Transverse colon (tissue), 4 donors: ENCODE data around the gene RNF114. TPM values are rescaled to one million over a fixed set of nuclear protein-coding genes. Genes with fewer than 3 reads are reported as not detected.

Source experiments
- DNase-seq: peaks from one replicate; pipeline ENCODE4 v3.0.0-alpha.2; 2019
- H3K27ac ChIP-seq, 4 donors: fragments of 200-600 bp; sonication (generic); 2 replicates each; pipeline ENCODE4 v1.5.1; 2016 to 2018; ENCODE audit warnings: inconsistent platforms in 4 of 4
- H3K27me3 ChIP-seq: fragments of 200-600 bp; sonication (generic); 2 replicates; pipeline ENCODE4 v1.5.1; 2017; ENCODE audit warnings: inconsistent platforms
- H3K36me3 ChIP-seq, 4 donors: fragments of 200-600 bp; sonication (generic); 2 replicates each; pipeline ENCODE4 v1.5.1; 2017 to 2019; ENCODE audit warnings: inconsistent platforms in 4 of 4
- H3K4me1 ChIP-seq, 4 donors: fragments of 200-600 bp; sonication (generic); 2 replicates each; pipeline ENCODE4 v1.5.1; 2017 to 2020; ENCODE audit warnings: inconsistent platforms in 4 of 4
- H3K4me3 ChIP-seq, 4 donors: fragments of 200-600 bp; sonication (generic); 1 replicate in 1 of 4; 2 replicates in 3 of 4; pipeline versions ENCODE4 v1.5.1 to v1.6.1; 2017 to 2019; ENCODE audit warnings: inconsistent platforms in 4 of 4
- H3K9me3 ChIP-seq, 2 donors: fragments of 200-600 bp; sonication (generic); 2 replicates each; pipeline ENCODE4 v1.5.1; 2017 to 2019; ENCODE audit warnings: inconsistent platforms in 2 of 2
- CTCF ChIP-seq, 5 experiments: fragments of 200-600 bp in 3 of 5; fragments of 450-650 bp in 2 of 5; sonication (generic) in 3 of 5; IDR thresholded peaks; 1 replicate in 2 of 5; 2 replicates in 3 of 5; pipeline ENCODE4 v1.5.1; 2016 to 2017; ENCODE audit warnings: antibody characterized with exemption in 5 of 5, inconsistent platforms in 3 of 5, mild to moderate bottlenecking in 2 of 5, moderate library complexity in 1 of 5
- EP300 ChIP-seq: sonication (generic); formaldehyde crosslinking; IDR thresholded peaks from one replicate; pipeline ENCODE4 v1.6.1; 2017; ENCODE audit warnings: antibody characterized with exemption, low read depth
- POLR2A ChIP-seq: fragments of 450-650 bp; IDR thresholded peaks from one replicate; pipeline ENCODE4 v1.6.1; 2016; ENCODE audit warnings: antibody characterized with exemption, mild to moderate bottlenecking, moderate library complexity
- POLR2AphosphoS5 ChIP-seq, 3 donors: sonication (generic); formaldehyde crosslinking; IDR thresholded peaks; one replicate each; pipeline ENCODE4 v1.6.1; 2016; ENCODE audit warnings: antibody characterized with exemption in 3 of 3
- WGBS, 2 donors: methylation state at CpG; one replicate each; pipeline ENCODE4 v1.1.5; 2018; ENCODE audit warnings: low coverage in 1 of 2; 5-methylcytosine and 5-hydroxymethylcytosine counted together
- in situ Hi-C, 4 donors: fragments of 200-750 bp; cut with MboI; loops; one replicate each; pipeline versions ENCODE4 v1.15.0 to v1.15.1; 2017; ENCODE audit warnings: low sequenced_read_pairs in 3 of 4, low pct_ligation_motif_present in 1 of 4, low pct_unique_long_range_greater_than_20kb in 1 of 4
- intact Hi-C: fragments of 100-400 bp; cut with DNase I; formaldehyde crosslinking; loops from one replicate; pipeline ENCODE4 v1.15.1; 2023; ENCODE audit warnings: low total_unique reads
- total RNA-seq, 4 donors: library from RNA; depleted of rRNA; stranded (reverse); fragments of >200 nt; gene quantifications; one replicate each; pipeline ENCODE4 v1.1.0, GENCODE V29; 2016

The RNF114 gene
- total RNA-seq, 4 donors from 2014 or later: 108 to 271 (median 217) TPM

GRCh38 chr20:49889001-49889934 is 46.9 kb upstream of the RNF114 start:
- Histone ChIP-seq H3K4me3 (no peak overlapping the region), H3K27me3 (no peaks in the 10 kb centered on the region), H3K27ac (peak overlapping the region in 1 of 4 donors; percentile 14), H3K4me1 (peaks cover 0 to 40% (median 16%) of the 10 kb centered on the region in 4 donors), H3K9me3 (no peaks in the 10 kb centered on the region), H3K36me3 (peaks cover 0 to 8% (median 1%) of the 10 kb centered on the region in 4 donors)
- in situ Hi-C loops (no loop called here), intact Hi-C loops (loop anchor here (1.0 kb wide), 1 partner anchor 279 kb away; no protein-coding TSS in a partner anchor)
- no peak for TF ChIP-seq EP300
- TF ChIP-seq CTCF (IDR thresholded peaks at IDR 0.05): no peak
- TF ChIP-seq POLR2AphosphoS5 (IDR thresholded peaks at IDR 0.05): no peak
- TF ChIP-seq POLR2A: no peak
- 63 to 79% methylated on average over 5 to 9 of the region's 9 CpGs for WGBS, 2 donors
- DNase-seq: no peak

DNA sequence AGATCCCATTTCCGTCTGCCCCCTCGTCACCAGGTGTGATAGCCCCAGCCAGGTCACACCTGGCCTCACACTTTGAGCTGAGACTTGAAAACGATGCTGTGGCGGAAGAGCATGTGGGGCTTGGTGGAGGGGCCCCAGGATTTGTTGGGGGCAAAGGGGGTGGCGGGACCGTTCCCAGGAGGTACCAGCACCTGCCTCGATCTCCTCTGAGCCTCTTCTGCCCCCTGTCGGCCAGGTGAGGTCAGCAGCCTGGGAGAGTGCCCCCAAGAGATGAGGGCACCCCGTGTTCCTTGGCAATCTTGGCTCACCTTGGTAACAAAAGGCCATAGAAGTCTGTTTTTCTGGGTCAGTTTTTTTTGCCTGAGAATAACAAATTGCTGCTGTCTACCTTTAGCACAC is 46.3 kb upstream of the RNF114 start:
- H3K27me3 ChIP-seq: no peaks in the 10 kb centered on the region
- intact Hi-C loops (loop anchor here (1.0 kb wide), 1 partner anchor 280 kb away; no protein-coding TSS in a partner anchor), in situ Hi-C loops (no loop called here)
- no peak overlapping the region for H3K4me3 ChIP-seq
- no peaks in the 10 kb centered on the region for H3K9me3 ChIP-seq
- WGBS, 2 donors: 58 to 69% methylated on average over 2 to 9 of the region's 9 CpGs
- TF ChIP-seq EP300 (no peak), CTCF (IDR thresholded peaks at IDR 0.05) (peak in 4 of 5 experiments; percentile 17 to 41 (median 32)), POLR2AphosphoS5 (IDR thresholded peaks at IDR 0.05) (no peak)
- DNase-seq: no peak
- H3K4me1 ChIP-seq: peaks cover 0 to 40% (median 16%) of the 10 kb centered on the region in 4 donors
- peak overlapping the region in 1 of 4 donors; percentile 14 for H3K27ac ChIP-seq
- H3K36me3 ChIP-seq: peaks cover 0 to 1% (median 0%) of the 10 kb centered on the region in 4 donors

DNA sequence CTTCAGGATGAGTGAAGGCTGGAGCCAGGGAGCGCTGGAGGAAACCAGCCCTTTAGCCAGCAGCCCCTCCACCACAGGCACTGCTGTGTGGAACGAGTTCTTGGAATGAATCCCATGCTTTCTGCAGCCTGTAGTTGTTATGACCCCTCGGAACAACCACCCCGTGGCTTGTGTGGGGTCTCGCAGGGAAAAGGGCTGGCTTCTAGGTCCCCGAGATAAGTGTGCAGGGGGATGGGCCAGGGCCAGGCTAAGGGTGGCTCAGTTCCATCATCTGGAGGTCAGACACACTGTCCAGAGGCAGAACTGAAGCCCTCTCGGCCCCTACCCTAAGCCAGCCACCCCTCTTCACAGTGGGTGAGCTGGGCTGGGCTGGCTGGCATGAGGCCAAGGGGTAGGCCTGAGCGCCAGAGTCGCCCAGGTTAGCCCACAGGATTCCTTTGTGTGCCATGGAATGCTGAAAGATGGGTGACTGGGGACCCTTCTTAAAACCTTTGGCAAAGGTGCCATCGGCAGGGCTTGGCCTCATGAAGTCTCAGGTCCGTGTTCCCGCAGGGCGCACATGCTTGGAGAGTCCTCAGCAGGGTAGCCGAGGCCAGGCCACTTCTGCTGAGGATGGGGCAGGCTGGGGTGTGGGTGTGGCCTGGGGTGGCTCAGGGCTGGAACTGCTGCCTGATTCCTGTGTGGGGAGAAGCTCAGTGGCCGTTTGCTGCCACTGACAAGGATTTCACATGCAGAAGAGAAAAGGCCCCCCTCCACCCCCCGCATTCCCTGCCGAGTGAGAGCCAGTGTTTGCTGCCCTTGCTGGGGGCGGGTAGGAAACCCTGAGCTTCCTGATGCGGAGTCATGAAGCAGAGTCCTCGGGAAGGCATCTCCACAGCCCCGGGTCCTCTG is 45.5 kb upstream of the RNF114 start:
- H3K27me3 ChIP-seq: no peaks in the 10 kb centered on the region
- H3K36me3 ChIP-seq: no peaks in the 10 kb centered on the region
- no peak overlapping the region for H3K4me3 ChIP-seq
- H3K27ac ChIP-seq: no peak overlapping the region
- intact Hi-C loops (no loop called here), in situ Hi-C loops (no loop called here)
- DNase-seq: no peak
- TF ChIP-seq CTCF (IDR thresholded peaks at IDR 0.05) (no peak), POLR2AphosphoS5 (IDR thresholded peaks at IDR 0.05) (no peak), EP300 (no peak), POLR2A (no peak)
- peaks cover 0 to 40% (median 16%) of the 10 kb centered on the region in 4 donors for H3K4me1 ChIP-seq
- WGBS, 2 donors: 60 to 73% methylated on average over 1 to 19 of the region's 21 CpGs
- H3K9me3 ChIP-seq: no peaks in the 10 kb centered on the region
